Trophoblast cell (in vitro differentiated cells and primary cell): ENCODE measurements around the gene SMIM31.
A peak's percentile ranks its signal among the peaks of the same experiment; 100 is the strongest.

Source experiments
- DNase-seq, 2 donors: peaks; one replicate each; pipeline ENCODE4 v3.0.0-alpha.2; 2016
- H2AFZ ChIP-seq: 2 replicates; pipeline ENCODE4 v1.6.1; 2013; ENCODE audit warnings: low read length, moderate library complexity, mild to moderate bottlenecking; ENCODE audit not compliant: insufficient read depth, poor library complexity
- H2AK5ac ChIP-seq: 2 replicates; pipeline ENCODE4 v1.6.1; 2013; ENCODE audit warnings: mild to moderate bottlenecking, low read length
- H2BK120ac ChIP-seq: 2 replicates; pipeline ENCODE4 v1.6.1; 2013; ENCODE audit warnings: low read length, mild to moderate bottlenecking, moderate library complexity; ENCODE audit not compliant: insufficient read depth, poor library complexity
- H2BK12ac ChIP-seq: 2 replicates; pipeline ENCODE4 v1.6.1; 2013; ENCODE audit warnings: mild to moderate bottlenecking, low read length, moderate library complexity
- H2BK5ac ChIP-seq: 2 replicates; pipeline ENCODE4 v1.6.1; 2013; ENCODE audit warnings: low read length, low read depth, moderate library complexity, mild to moderate bottlenecking; ENCODE audit not compliant: poor library complexity
- H3K14ac ChIP-seq: 2 replicates; pipeline ENCODE4 v1.6.1; 2013; ENCODE audit warnings: mild to moderate bottlenecking, low read length
- H3K18ac ChIP-seq: 2 replicates; pipeline ENCODE4 v1.6.1; 2013; ENCODE audit warnings: mild to moderate bottlenecking, low read length
- H3K23ac ChIP-seq: 2 replicates; pipeline ENCODE4 v1.6.1; 2013; ENCODE audit warnings: low read length
- H3K27ac ChIP-seq: 2 replicates; pipeline ENCODE4 v1.5.1; 2013; ENCODE audit warnings: low read depth, mild to moderate bottlenecking, inconsistent platforms, low read length, moderate library complexity
- H3K27me3 ChIP-seq: 2 replicates; pipeline ENCODE4 v1.6.1; 2013; ENCODE audit warnings: inconsistent platforms, mild to moderate bottlenecking, low read length, moderate library complexity; ENCODE audit not compliant: insufficient read depth
- H3K36me3 ChIP-seq, 2 experiments: 1 replicate in 1 of 2; 2 replicates in 1 of 2; pipeline ENCODE4 v1.6.1; 2013; ENCODE audit warnings: low read length in 2 of 2, mild to moderate bottlenecking in 2 of 2, moderate library complexity in 1 of 2; ENCODE audit not compliant: insufficient read depth in 2 of 2, control insufficient read depth in 1 of 2
- H3K4ac ChIP-seq: 2 replicates; pipeline ENCODE4 v1.6.1; 2013; ENCODE audit warnings: low read depth, mild to moderate bottlenecking, low read length, moderate library complexity
- H3K4me1 ChIP-seq, 2 experiments: 1 replicate in 1 of 2; 2 replicates in 1 of 2; pipeline ENCODE4 v1.6.1; 2013; ENCODE audit warnings: low read length in 2 of 2, mild to moderate bottlenecking in 2 of 2, moderate library complexity in 1 of 2; ENCODE audit not compliant: insufficient read depth in 2 of 2, control insufficient read depth in 1 of 2
- H3K4me2 ChIP-seq: 2 replicates; pipeline ENCODE4 v1.6.1; 2013; ENCODE audit warnings: inconsistent platforms, mild to moderate bottlenecking, low read length, moderate library complexity
- H3K4me3 ChIP-seq: 2 replicates; pipeline ENCODE4 v1.5.1; 2013; ENCODE audit warnings: mild to moderate bottlenecking, low read depth, low read length, inconsistent platforms
- H3K79me1 ChIP-seq: one replicate; pipeline ENCODE4 v1.6.1; 2013; ENCODE audit warnings: low read length
- H3K79me2 ChIP-seq: 2 replicates; pipeline ENCODE4 v1.6.1; 2013; ENCODE audit warnings: low read length, mild to moderate bottlenecking; ENCODE audit not compliant: control insufficient read depth, insufficient read depth, poor library complexity
- H3K9ac ChIP-seq: 2 replicates; pipeline ENCODE4 v1.6.1; 2013; ENCODE audit warnings: mild to moderate bottlenecking, low read length
- H3K9me3 ChIP-seq: 2 replicates; pipeline ENCODE4 v1.6.1; 2013; ENCODE audit warnings: low read depth, mild to moderate bottlenecking, control low read depth, inconsistent platforms, low read length; ENCODE audit not compliant: insufficient read depth
- H4K12ac ChIP-seq: 2 replicates; pipeline ENCODE4 v1.6.1; 2013; ENCODE audit warnings: low read depth, mild to moderate bottlenecking, low read length, moderate library complexity
- H4K8ac ChIP-seq: 2 replicates; pipeline ENCODE4 v1.6.1; 2013; ENCODE audit warnings: low read depth, mild to moderate bottlenecking, low read length, moderate library complexity
- H4K91ac ChIP-seq: one replicate; pipeline ENCODE4 v1.6.1; 2013; ENCODE audit warnings: low read depth, mild to moderate bottlenecking, low read length, moderate library complexity
- WGBS: extraction: QIAGEN DNeasy Blood & Tissue Kit; methylation state at CpG from one replicate; pipeline ENCODE4 v1.1.7; 2013; ENCODE audit warnings: missing lambda C conversion rate; ENCODE audit not compliant: insufficient read length, insufficient coverage; ENCODE audit errors: extremely low coverage; 5-methylcytosine and 5-hydroxymethylcytosine counted together

The SMIM31 gene

DNA sequence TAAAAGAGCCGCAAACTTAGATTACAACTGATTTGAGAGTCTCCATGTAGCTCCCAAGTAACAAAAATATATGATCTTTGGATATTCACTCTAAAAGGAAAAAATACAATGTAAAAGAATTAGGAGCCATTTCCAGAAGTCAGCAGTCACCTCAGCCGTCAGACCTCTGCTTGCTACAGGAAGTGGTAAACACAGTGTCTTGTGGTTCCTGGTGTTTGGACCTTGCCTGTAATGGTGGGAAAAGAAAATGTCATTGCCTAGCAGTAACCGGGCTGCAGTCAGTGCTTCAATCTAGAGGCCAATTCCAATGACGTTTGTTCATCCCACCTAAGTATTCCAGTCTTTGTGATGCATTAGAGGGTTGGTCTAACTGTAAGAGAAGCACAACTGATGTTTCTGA, 28.9 kb upstream of the SMIM31 start:
- Histone ChIP-seq H4K8ac (no peak overlapping the region), H3K14ac (no peak overlapping the region), H3K79me1 (no peaks in the 10 kb centered on the region), H2AFZ (no peak overlapping the region), H3K36me3 (no peaks in the 10 kb centered on the region), H3K27ac (no peak overlapping the region), H3K27me3 (no peaks in the 10 kb centered on the region), H3K4me1 (no peaks in the 10 kb centered on the region), H4K91ac (no peak overlapping the region), H3K18ac (no peak overlapping the region), H2BK12ac (no peak overlapping the region), H3K9me3 (no peaks in the 10 kb centered on the region), H2AK5ac (no peak overlapping the region), H3K4me2 (no peak overlapping the region), H3K4me3 (no peak overlapping the region), H3K9ac (no peak overlapping the region), H3K79me2 (no peaks in the 10 kb centered on the region), H3K23ac (no peak overlapping the region), H4K12ac (no peak overlapping the region), H3K4ac (no peak overlapping the region), H2BK120ac (no peak overlapping the region), H2BK5ac (no peak overlapping the region)
- no peak for DNase-seq
- WGBS = no CpG with 5 or more reads among the region's 4 CpGs

DNA sequence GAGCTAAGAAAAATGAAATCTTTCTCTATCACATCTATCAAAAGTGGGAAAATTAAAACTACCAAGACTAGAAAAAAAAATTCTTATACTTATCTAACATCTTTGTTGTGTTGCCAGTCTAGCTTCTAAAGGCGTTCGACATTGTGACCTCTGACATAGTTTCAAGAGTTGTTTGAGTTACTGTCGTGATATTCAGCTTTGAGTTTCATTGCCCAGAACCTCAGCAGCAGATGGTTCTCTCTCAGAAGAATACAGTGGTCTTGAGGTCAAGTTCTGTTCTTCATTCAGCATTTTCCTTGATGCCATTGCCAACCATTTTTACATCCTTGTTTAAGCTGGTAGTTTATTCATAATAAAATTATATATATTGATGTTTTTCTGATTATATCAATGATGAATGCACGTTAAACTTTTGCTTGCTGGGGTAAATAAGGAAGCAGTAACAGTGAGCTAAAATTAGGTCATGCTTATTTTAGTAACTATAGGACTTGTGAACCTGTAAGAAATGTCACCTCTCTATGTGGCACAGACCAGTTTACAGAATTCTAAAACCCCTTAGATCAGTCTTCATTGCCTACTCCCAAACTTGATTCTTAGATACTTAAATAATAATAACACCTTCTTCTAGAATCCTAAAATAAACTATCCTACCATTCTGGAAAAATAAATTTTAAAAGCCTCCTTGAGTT, 23.1 kb upstream of the SMIM31 start:
- Histone ChIP-seq H3K27me3 (no peaks in the 10 kb centered on the region), H2AFZ (no peak overlapping the region), H3K4me2 (no peak overlapping the region), H2AK5ac (no peak overlapping the region), H3K9ac (no peak overlapping the region), H3K79me1 (no peaks in the 10 kb centered on the region), H2BK12ac (no peak overlapping the region), H3K27ac (no peak overlapping the region), H3K79me2 (no peaks in the 10 kb centered on the region), H2BK120ac (no peak overlapping the region), H3K4me3 (no peak overlapping the region), H4K8ac (no peak overlapping the region), H3K14ac (no peak overlapping the region), H4K12ac (no peak overlapping the region), H3K4ac (no peak overlapping the region), H3K36me3 (no peaks in the 10 kb centered on the region), H4K91ac (no peak overlapping the region), H3K18ac (no peak overlapping the region), H3K23ac (no peak overlapping the region), H3K4me1 (no peaks in the 10 kb centered on the region), H3K9me3 (peaks cover 1% of the 10 kb centered on the region), H2BK5ac (no peak overlapping the region)
- no CpG with 5 or more reads among the region's 4 CpGs for WGBS
- DNase-seq = no peak

DNA sequence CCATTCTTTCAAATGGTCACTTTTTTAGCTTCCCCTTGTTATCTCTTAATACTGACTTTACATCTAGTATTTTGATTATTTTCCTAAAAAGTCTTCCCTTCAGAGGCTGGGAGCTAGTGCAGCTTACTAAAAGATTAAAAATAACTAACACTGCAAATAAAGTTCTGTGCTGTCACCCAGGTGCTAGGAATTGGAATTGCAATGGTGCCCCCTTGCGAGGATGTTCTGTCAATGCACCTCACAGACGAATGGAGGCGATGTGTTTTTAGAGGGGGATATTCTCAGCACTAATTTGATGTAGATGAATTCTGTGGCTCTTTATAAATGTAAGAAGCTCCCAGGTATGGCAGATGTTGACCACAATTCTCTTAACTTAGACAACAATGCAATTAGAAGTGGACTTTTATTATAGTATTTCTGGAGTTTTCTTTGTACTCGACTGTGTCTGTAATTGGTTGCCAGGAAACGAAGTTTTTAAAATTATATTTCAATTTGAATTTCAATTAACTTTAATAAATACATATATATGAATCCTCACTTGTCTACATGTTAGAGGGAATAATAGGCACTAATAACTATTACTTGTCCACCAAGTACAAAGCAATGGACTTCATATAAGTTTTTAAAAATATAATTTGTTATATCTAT, 22.0 kb upstream of the SMIM31 start:
- DNase-seq = peak; percentile 25 to 70
- H4K12ac ChIP-seq = no peak overlapping the region
- H3K4me2 ChIP-seq = no peak overlapping the region
- no peak overlapping the region for H4K8ac ChIP-seq
- no peak overlapping the region for H3K27ac ChIP-seq
- no peak overlapping the region for H3K18ac ChIP-seq
- H3K79me1 ChIP-seq = no peaks in the 10 kb centered on the region
- H2AFZ ChIP-seq = no peak overlapping the region
- H3K23ac ChIP-seq = no peak overlapping the region
- WGBS = no CpG with 5 or more reads among the region's 5 CpGs
- no peaks in the 10 kb centered on the region for H3K36me3 ChIP-seq
- H3K14ac ChIP-seq = no peak overlapping the region
- no peak overlapping the region for H3K9ac ChIP-seq
- no peak overlapping the region for H2BK120ac ChIP-seq
- H4K91ac ChIP-seq = no peak overlapping the region
- no peak overlapping the region for H2AK5ac ChIP-seq
- H2BK12ac ChIP-seq = no peak overlapping the region
- no peak overlapping the region for H3K4me3 ChIP-seq
- no peak overlapping the region for H2BK5ac ChIP-seq
- H3K4me1 ChIP-seq = no peaks in the 10 kb centered on the region
- H3K4ac ChIP-seq = no peak overlapping the region
- H3K79me2 ChIP-seq = no peaks in the 10 kb centered on the region
- H3K9me3 ChIP-seq = peaks cover 1% of the 10 kb centered on the region
- no peaks in the 10 kb centered on the region for H3K27me3 ChIP-seq

DNA sequence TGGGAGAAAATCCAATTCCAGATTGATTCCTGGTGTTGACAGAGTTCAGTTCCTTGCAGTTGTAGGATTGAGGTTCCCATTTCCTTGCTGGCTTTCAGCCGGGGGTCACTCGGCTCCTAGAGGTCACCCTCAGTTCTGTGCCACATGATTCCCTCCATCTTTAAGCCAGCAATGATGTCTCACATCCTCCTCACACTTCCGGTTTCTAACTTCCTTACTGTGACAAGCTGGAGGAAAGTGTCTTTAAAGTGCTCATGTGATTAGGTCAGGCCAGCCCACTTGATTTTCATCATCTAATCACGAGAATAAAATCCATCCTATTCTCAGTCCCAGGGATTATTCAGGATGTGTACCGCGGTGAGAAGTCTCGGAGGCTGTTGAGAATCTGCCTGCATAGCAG, 19.4 kb upstream of the SMIM31 start:
- Histone ChIP-seq H4K91ac (no peak overlapping the region), H3K27me3 (no peaks in the 10 kb centered on the region), H3K4me1 (no peaks in the 10 kb centered on the region), H3K4ac (no peak overlapping the region), H3K79me1 (no peaks in the 10 kb centered on the region), H3K23ac (no peak overlapping the region), H2AFZ (no peak overlapping the region), H3K4me2 (no peak overlapping the region), H3K36me3 (no peaks in the 10 kb centered on the region), H2AK5ac (no peak overlapping the region), H4K8ac (no peak overlapping the region), H3K9me3 (peaks cover 1% of the 10 kb centered on the region), H3K14ac (no peak overlapping the region), H3K4me3 (no peak overlapping the region), H4K12ac (no peak overlapping the region), H2BK12ac (no peak overlapping the region), H3K79me2 (no peaks in the 10 kb centered on the region), H2BK5ac (no peak overlapping the region), H3K9ac (no peak overlapping the region), H3K18ac (no peak overlapping the region), H3K27ac (no peak overlapping the region), H2BK120ac (no peak overlapping the region)
- no peak for DNase-seq
- WGBS = no CpG with 5 or more reads among the region's 7 CpGs
